Sigmoid colon (tissue), 4 donors: Measurements from ENCODE around the gene MIA2.

ENCODE experiments used
- EP300 ChIP-seq, 4 donors: sonication (generic); formaldehyde crosslinking; IDR thresholded peaks; one replicate each; pipeline ENCODE4 v1.6.1; 2017; ENCODE audit warnings: antibody characterized with exemption in 4 of 4
- POLR2A ChIP-seq, 2 donors: fragments of 450-650 bp; IDR thresholded peaks; one replicate each; pipeline ENCODE4 v1.6.1; 2016; ENCODE audit warnings: antibody characterized with exemption in 2 of 2, mild to moderate bottlenecking in 2 of 2, moderate library complexity in 2 of 2
- POLR2AphosphoS5 ChIP-seq, 4 donors: sonication (generic); formaldehyde crosslinking; IDR thresholded peaks; one replicate each; pipeline ENCODE4 v1.6.1; 2017; ENCODE audit warnings: antibody characterized with exemption in 4 of 4
- TF ChIP-seq, protein P1 (sequence below), 4 experiments: fragments of 450-650 bp in 3 of 4; fragments of 200-600 bp in 1 of 4; IDR thresholded peaks; one replicate each; pipeline ENCODE4 v1.5.1; 2016 to 2019; ENCODE audit warnings: antibody characterized with exemption in 4 of 4, mild to moderate bottlenecking in 3 of 4, moderate library complexity in 2 of 4

DNA sequence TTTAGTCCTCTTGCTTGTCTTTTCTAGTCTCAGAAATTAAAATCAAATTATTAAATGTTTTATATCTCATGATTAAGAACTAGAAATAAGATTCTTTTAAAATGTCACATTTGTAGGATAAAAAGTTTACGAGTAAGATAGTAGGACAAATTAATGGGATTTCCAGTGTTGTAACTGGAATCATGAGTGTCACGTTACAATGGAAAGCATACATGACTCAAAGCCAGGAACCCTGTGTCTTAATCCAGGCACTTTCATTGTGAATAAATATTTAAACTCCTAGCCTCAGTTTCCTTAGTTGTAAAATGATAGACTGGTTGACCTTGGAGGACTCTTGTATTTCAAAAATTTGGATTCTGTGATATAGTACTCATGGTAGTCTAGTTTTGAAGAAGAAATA lies 84.9 kb downstream of the MIA2 start:
- TF ChIP-seq, protein P1, sequence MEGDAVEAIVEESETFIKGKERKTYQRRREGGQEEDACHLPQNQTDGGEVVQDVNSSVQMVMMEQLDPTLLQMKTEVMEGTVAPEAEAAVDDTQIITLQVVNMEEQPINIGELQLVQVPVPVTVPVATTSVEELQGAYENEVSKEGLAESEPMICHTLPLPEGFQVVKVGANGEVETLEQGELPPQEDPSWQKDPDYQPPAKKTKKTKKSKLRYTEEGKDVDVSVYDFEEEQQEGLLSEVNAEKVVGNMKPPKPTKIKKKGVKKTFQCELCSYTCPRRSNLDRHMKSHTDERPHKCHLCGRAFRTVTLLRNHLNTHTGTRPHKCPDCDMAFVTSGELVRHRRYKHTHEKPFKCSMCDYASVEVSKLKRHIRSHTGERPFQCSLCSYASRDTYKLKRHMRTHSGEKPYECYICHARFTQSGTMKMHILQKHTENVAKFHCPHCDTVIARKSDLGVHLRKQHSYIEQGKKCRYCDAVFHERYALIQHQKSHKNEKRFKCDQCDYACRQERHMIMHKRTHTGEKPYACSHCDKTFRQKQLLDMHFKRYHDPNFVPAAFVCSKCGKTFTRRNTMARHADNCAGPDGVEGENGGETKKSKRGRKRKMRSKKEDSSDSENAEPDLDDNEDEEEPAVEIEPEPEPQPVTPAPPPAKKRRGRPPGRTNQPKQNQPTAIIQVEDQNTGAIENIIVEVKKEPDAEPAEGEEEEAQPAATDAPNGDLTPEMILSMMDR (IDR thresholded peaks at IDR 0.05): no peak
- TF ChIP-seq POLR2A (IDR thresholded peaks at IDR 0.05): no peak
- TF ChIP-seq EP300 (IDR thresholded peaks at IDR 0.05): no peak
- TF ChIP-seq POLR2AphosphoS5 (IDR thresholded peaks at IDR 0.05): no peak
